Ramos (cell line): Measurements from ENCODE around the gene TOM1L2.

Source experiments
- in situ Hi-C: fragments of 300-500 bp; cut with MboI; formaldehyde crosslinking; loops from one replicate; pipeline ENCODE4 v1.14.3; 2022; ENCODE audit warnings: low sequenced_read_pairs; ENCODE audit not compliant: unreplicated experiment

Gene TOM1L2

GRCh38 chr17:17884391-17885357 is 87.5 kb downstream of the TOM1L2 start:
- in situ Hi-C loops, result no loop called here

- in situ Hi-C loops, result no loop called here
These were observed 88.4 kb downstream of the TOM1L2 start for GRCh38 chr17:17883801-17884200.

GRCh38 chr17:17882082-17882581 is 90.1 kb downstream of the TOM1L2 start:
- in situ Hi-C loops, result no loop called here

GRCh38 chr17:17880577-17881196 is 91.5 kb downstream of the TOM1L2 start:
- in situ Hi-C loops, result no loop called here

GRCh38 chr17:17877529-17878358 is 94.5 kb downstream of the TOM1L2 start:
- in situ Hi-C loops, result loop anchor here (10.0 kb wide), 1 partner anchor 147 kb away; no protein-coding TSS in a partner anchor

- in situ Hi-C loops, result loop anchor here (10.0 kb wide), 1 partner anchor 148 kb away; no protein-coding TSS in a partner anchor
These were observed 95.2 kb downstream of the TOM1L2 start for GRCh38 chr17:17876959-17877528.

- in situ Hi-C loops, result loop anchor here (10.0 kb wide), 1 partner anchor 150 kb away; no protein-coding TSS in a partner anchor
These were observed 97.7 kb downstream of the TOM1L2 start for GRCh38 chr17:17874478-17874877.

- in situ Hi-C loops, result loop anchor here (10.0 kb wide), 1 partner anchor 151 kb away; no protein-coding TSS in a partner anchor
These were observed 98.7 kb downstream of the TOM1L2 start for GRCh38 chr17:17873450-17873991.

- in situ Hi-C loops, result loop anchor here (10.0 kb wide), 1 partner anchor 152 kb away; no protein-coding TSS in a partner anchor
These were observed 99.5 kb downstream of the TOM1L2 start for GRCh38 chr17:17872547-17873345.

- in situ Hi-C loops, result loop anchor here (10.0 kb wide), 1 partner anchor 153 kb away; no protein-coding TSS in a partner anchor
These were observed 100.3 kb downstream of the TOM1L2 start for GRCh38 chr17:17871913-17872312.

GRCh38 chr17:17870247-17870646 is 102.0 kb downstream of the TOM1L2 start:
- in situ Hi-C loops, result loop anchor here (10.0 kb wide), 1 partner anchor 155 kb away; no protein-coding TSS in a partner anchor

- in situ Hi-C loops, result no loop called here
These were observed 103.3 kb downstream of the TOM1L2 start for GRCh38 chr17:17868641-17869522.

- in situ Hi-C loops, result no loop called here
These were observed 105.3 kb downstream of the TOM1L2 start for GRCh38 chr17:17866897-17867296.

- in situ Hi-C loops, result no loop called here
These were observed 105.8 kb downstream of the TOM1L2 start for GRCh38 chr17:17866425-17866824.

- in situ Hi-C loops, result no loop called here
These were observed 107.2 kb downstream of the TOM1L2 start for GRCh38 chr17:17865035-17865434.

GRCh38 chr17:17860766-17861107 is 111.5 kb downstream of the TOM1L2 start:
- in situ Hi-C loops, result loop anchor here (5.0 kb wide), 2 partner anchors 48 to 183 kb away; no protein-coding TSS in a partner anchor
